NCI-H2227 (cell line): ENCODE results near the gene DGUOK.

Experiments used
- DNase-seq: peaks from one replicate; lab custom pipeline; 2025; ENCODE audit not compliant: unreplicated experiment; lab: John Stamatoyannopoulos, UW

Gene DGUOK

DNA sequence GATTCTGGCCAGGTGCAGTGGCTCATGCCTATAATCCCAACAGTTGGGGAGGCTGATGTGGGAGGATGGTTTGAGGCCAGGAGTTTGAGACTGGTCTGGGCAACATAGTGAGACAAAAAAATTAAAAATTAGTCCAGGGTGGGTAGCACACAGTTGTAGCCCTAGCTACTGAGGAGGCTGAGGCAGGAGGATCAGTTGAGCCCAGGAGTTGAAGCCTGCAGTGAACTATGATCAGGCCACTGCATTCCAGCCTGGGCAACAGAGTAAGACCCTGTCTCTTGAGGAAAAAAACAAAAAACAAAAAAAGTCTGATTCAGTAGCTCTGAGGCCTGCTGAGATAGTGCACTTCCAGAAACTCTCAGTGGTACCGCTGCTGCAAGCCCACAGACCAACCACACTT is 50.1 kb downstream of the DGUOK start:
- no peak for DNase-seq

DNA sequence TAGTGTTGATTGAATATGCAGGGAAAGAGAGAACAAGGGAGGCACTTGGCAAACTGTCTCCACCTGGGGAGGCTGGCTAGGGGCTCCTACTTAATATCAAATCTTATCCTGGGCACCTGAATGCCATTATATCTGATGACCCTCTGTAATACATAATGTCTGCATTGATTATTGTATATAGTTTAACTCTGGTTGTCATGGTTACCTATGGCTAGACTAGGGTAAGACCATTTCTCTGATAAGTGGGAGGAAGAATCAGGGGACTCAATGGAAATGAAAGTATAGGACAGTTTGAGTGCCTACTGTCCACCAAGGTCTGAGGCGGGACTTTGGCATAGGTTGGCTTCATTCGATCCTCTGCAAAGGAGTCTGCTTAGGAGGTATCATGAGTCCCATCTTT is 50.8 kb downstream of the DGUOK start:
- DNase-seq: no peak

GRCh38 chr2:73979021-73979420 is 52.3 kb downstream of the DGUOK start:
- no peak for DNase-seq

DNA sequence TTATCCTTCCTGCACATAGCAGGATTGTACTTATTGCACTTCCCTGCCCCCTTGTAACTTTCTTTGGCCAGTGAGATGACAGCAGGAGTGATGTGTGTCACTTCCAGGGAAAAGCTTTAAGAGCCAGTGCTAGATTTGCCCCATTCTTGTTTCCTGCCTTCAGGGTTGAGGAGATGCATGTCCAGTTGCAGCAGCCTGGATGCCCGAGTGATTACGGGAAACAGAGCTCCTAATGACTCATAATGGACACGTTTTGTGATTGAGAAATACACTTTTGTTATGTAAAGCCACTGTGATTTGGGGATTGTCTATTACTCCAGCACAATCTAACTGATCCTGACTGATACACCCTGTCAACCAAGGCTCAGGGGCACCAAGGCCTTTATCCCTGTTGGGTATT is 53.0 kb downstream of the DGUOK start:
- no peak for DNase-seq

DNA sequence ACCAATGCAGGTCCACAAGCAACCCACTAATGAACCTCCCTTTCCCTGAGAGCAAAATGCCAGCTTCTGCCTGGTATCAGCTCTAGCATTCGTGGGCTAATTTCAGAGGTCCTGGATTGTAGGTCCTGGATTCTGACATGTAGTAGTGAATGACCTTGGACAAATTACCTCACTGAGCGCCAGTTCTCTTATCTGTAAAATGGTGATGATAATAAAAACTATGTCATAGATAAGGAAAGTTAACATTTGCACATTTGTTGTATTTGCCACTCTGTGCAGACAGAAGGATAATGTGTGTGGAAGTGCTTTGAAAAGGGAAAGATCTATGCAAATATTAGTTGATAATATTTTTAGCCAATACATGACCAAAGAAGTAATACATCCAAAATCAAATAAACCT is 53.9 kb downstream of the DGUOK start:
- DNase-seq: no peak

- peak; percentile 50 for DNase-seq
Measured at GRCh38 chr2:73981081-73982001, 54.7 kb downstream of the DGUOK start.

GRCh38 chr2:73982140-73982617 is 55.5 kb downstream of the DGUOK start:
- DNase-seq: peak; percentile 34

- DNase-seq: peak; percentile 35
Measured at GRCh38 chr2:73983322-73984202, 56.9 kb downstream of the DGUOK start.

DNA sequence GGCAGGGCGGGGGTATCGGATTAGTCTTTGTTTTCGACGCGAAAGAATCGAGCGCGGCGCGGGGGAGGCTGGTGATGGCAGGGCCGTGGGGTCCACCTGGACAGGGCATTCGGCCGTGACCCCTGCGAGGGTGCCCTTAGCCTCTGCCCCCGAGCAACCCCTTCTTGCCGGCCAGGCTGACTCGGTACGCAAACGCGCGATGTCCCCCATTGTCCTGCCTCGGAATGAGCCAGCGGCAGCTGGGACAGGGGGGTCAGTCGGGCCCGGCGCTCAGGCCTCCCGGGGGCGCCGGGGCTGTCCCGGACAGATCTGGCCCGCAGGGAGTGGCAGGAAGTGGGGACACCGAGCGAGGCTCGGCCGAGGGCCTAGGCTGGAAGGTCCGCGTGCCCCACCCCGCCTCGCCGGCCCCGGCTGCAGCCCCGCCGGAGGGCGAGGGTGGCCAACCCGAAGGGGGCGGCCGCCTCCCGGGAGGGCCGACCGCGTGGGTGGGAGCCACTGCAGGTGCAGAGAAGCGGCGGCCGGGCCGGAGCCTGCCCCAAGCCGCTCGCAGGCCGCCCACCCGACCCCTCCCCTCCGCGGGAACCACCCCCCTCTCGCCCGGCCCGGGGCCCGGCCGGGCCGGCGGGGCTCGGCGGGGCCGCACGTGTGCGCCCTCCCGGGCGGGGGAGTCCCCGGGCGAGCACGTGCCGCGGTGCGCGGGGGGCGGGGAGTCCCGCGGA is 57.7 kb downstream of the DGUOK start, which contains the start of gene TET3:
Gene TET3, plus strand, starts transcription at position 708 of the 719 bp plus-strand sequence. CDS start 1,494 bp downstream, outside the sequence.
- peak; percentile 72 for DNase-seq

DNA sequence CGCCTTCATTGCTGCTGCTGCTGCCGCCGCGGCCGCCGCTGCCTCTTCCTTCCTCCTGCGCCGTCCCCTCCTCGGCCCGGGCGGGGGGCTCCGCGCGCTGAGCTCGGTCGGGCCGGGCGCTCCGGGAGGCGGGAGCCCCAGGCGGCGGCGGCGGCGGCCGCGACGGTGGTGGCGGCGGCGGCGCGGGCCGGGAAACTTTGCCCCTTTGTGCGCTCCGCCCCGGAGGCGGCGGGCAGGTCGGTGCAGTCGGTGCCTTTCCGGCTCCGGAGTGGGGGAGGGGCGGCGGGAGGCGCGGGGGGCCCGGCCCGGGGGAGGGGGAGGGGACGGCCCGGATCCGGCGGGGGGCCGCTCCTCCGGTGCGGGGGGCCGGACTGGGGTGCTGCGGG is 58.2 kb downstream of the DGUOK start:
- peak; percentile 72 for DNase-seq

DNA sequence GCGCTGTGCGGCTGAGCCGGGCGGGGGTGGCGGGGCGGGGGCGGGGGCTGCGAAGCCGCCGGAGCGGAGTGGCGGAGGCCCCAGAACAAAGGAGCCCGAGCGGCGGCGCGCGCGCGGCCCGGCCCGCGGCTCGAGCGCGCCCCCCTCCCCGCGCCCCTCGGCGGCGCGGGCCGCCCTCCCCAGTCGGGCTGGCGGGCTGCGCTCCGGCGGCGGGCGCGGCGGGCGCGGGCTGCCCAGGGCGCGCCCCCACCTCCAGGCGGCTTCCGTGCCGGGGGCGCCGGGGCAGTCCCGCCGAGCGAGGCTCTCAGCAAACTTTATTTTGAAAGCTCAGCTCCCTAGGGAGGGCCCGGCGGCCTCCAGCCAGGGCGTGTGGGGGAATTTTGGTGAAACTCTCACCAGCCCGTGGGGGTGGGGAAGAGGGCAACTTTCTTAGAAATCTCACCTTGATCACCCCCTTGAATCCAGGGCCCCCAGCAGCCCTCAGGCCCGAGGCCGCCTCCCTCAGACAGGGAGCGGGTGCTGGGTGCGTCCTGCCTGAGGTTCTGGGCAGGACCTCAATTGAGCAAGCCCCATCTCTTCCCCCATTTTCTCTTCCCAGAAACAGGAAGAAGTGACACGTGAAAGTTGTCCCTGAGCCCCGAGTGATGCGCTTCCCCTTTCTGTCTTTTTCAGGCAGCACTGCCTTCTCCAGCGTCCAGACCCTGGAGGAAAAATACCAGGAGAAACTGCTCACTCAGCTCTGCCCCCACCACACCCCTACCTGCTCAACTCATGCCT is 58.8 kb downstream of the DGUOK start:
- peak; percentile 71 for DNase-seq

- peak; percentile 40 for DNase-seq
Measured at GRCh38 chr2:73986085-73986681, 59.5 kb downstream of the DGUOK start.

- DNase-seq: peak; percentile 34
Measured at GRCh38 chr2:73987109-73987947, 60.6 kb downstream of the DGUOK start.

- DNase-seq: no peak
Measured at GRCh38 chr2:73987948-73988700, 61.4 kb downstream of the DGUOK start.

DNA sequence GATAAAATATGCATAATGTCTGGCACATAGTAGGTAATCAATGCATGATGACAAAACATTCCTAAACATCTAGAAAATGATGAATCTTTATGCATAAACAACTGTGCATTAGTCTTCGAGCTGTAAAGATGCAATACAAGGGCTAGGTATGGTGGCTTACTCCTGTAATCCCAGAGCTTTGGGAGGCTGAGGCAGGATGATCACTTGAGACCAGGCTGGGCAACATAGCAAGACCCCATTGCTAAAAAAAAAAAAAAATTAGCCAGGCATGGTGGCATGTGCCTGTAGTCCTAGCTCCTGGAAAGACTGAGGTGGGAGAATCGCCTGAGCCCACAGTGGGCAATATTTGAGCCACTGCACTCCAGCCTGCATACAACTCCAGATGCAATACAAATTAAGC is 63.3 kb downstream of the DGUOK start:
- DNase-seq: no peak

DNA sequence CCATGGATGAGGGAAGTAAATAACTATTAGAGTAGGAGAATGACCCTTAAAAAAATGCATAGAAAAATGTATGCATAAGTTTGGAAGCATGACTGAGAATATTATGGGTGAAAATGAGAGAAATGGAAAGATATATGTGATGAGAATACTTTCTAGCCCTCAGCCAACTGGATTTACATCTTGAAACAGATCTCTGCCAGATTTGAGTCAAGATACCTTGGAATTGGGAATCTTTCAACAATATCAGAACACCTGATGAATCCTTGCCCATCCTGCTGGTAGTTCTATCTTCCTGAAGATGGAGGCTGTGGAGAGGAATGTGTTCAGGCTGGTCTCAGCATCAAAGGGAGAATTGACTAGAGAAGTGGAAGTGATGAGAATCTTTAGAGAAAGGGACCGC is 63.9 kb downstream of the DGUOK start:
- no peak for DNase-seq

DNA sequence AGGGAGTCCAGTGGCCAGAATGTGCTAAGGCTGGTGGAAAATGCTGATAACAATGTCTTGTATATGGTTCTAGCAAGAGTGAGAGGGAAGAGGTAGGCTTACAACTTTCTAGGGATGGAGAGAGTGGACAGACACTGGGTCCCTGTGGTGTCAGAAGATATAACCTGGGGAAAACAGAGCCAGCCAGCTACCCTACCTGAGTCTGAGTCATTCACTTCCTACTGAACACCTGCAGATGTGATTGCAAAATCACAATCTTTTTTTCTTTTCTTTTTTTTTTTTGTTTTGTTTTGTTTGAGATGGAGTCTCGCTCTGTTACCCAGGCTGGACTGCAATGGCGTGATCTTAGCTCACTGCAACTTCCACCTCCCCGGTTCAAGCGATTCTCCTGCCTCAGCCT is 65.4 kb downstream of the DGUOK start:
- DNase-seq: no peak

DNA sequence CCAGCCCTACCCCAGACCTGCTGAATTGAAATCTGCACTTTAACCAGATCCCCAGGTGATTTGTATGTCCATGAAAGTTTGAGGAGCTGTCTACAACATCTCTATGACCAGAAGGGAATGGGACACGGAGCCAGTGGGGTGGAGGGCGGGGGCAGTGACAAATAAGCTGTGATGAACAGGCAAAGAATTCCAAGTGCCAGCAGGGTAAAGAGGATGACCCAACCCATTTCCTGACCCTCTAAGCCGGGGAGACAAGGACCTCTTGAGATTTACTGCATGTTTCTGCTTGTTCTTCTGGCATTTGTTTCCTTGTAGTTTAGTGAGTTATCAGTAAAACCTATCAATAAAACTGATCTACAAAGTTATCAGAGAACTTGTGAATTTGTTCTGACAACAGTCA is 66.7 kb downstream of the DGUOK start:
- DNase-seq: no peak
